ENCODE results near the gene MAN2C1. TPM values are rescaled to one million over a fixed set of nuclear protein-coding genes. Genes with fewer than 3 reads are reported as not detected.

MAN2C1 gene
- total RNA-seq, 1 donor from 2014 or later = 104 TPM

DNA sequence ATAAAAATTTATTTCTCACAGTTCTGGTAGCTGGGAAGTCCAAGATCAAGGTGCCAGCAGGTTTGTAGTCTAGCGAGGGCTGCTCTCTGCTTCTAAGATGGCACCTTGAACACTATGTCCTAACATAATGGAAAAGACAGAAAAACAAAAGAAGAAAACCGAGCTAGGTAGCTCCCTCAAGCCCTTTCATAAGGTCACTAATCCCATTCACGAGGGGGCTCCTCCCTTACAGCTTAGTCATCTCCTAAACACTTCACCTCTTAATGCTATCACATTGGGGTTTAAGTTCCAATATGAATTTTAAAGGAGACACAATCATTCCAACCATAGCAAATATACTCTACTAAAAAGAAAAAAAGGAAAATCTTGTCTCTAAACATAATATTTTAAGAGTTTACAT is 62.2 kb downstream of the MAN2C1 start:
- TF ChIP-seq, protein P1, sequence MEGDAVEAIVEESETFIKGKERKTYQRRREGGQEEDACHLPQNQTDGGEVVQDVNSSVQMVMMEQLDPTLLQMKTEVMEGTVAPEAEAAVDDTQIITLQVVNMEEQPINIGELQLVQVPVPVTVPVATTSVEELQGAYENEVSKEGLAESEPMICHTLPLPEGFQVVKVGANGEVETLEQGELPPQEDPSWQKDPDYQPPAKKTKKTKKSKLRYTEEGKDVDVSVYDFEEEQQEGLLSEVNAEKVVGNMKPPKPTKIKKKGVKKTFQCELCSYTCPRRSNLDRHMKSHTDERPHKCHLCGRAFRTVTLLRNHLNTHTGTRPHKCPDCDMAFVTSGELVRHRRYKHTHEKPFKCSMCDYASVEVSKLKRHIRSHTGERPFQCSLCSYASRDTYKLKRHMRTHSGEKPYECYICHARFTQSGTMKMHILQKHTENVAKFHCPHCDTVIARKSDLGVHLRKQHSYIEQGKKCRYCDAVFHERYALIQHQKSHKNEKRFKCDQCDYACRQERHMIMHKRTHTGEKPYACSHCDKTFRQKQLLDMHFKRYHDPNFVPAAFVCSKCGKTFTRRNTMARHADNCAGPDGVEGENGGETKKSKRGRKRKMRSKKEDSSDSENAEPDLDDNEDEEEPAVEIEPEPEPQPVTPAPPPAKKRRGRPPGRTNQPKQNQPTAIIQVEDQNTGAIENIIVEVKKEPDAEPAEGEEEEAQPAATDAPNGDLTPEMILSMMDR (conservative IDR thresholded peaks at IDR 0.05; ENCODE audit: low read depth, low read length) = no peak
- H3K4me3 ChIP-seq (ENCODE audit: low read depth, low read length) = no peak overlapping the region
- DNase-seq (ENCODE audit: low read depth) = no peak

Other genes with a start within 250 kb of the MAN2C1 start
- gene C15orf39, start 166.7 kb downstream of the MAN2C1 start, total RNA-seq = 9.6 and 13.7 TPM in 2 replicates
- gene GOLGA6C, start 110.3 kb downstream of the MAN2C1 start, total RNA-seq = not detected in 2 replicates
- gene GOLGA6D, start 85.8 kb downstream of the MAN2C1 start, total RNA-seq = not detected in 2 replicates
- 147 and 236 TPM in 2 replicates for gene COMMD4, start 32.5 kb downstream of the MAN2C1 start, total RNA-seq
- 5.5 and 7.6 TPM in 2 replicates for gene NEIL1, start 21.6 kb downstream of the MAN2C1 start, total RNA-seq
- 26.2 and 33.4 TPM in 2 replicates for gene SIN3A, start 83.1 kb upstream of the MAN2C1 start, total RNA-seq
- gene PTPN9, start 210.7 kb upstream of the MAN2C1 start, total RNA-seq = 23.8 and 29.4 TPM in 2 replicates